Karpas-422 (cell line): ENCODE data around the gene CDH5. TPM values are rescaled to one million over a fixed set of nuclear protein-coding genes. Genes with fewer than 3 reads are reported as not detected.

Source experiments
- DNase-seq: peaks from one replicate; pipeline ENCODE4 v3.0.0-alpha.2; 2015
- H2AFZ ChIP-seq: fragments of 200-600 bp; sonication (generic); 2 replicates; pipeline ENCODE4 v1.6.1; 2014; ENCODE audit warnings: antibody characterized with exemption, low read length, mixed read lengths
- H3K27ac ChIP-seq: fragments of 200-600 bp; sonication (generic); 2 replicates; pipeline ENCODE4 v1.5.1; 2014; ENCODE audit warnings: mild to moderate bottlenecking, low read length, moderate library complexity
- H3K27me3 ChIP-seq: fragments of 200-600 bp; sonication (generic); 2 replicates; pipeline ENCODE4 v1.6.1; 2014; ENCODE audit warnings: low read length, mixed read lengths
- H3K36me3 ChIP-seq: fragments of 200-600 bp; sonication (generic); 2 replicates; pipeline ENCODE4 v1.6.1; 2014; ENCODE audit warnings: low read length, mixed read lengths; ENCODE audit not compliant: insufficient read depth
- H3K4me1 ChIP-seq: fragments of 200-600 bp; sonication (generic); 2 replicates; pipeline ENCODE4 v1.6.1; 2014; ENCODE audit warnings: mild to moderate bottlenecking, low read length, mixed read lengths
- H3K4me2 ChIP-seq: fragments of 200-600 bp; sonication (generic); 2 replicates; pipeline ENCODE4 v1.6.1; 2014; ENCODE audit warnings: low read length, low read depth, mild to moderate bottlenecking; ENCODE audit not compliant: poor library complexity, severe bottlenecking
- H3K4me3 ChIP-seq: fragments of 200-600 bp; sonication (generic); 2 replicates; pipeline ENCODE4 v1.5.1; 2014; ENCODE audit warnings: mild to moderate bottlenecking, antibody characterized with exemption, low read length, mixed read lengths
- H3K79me2 ChIP-seq: fragments of 200-600 bp; sonication (generic); 2 replicates; pipeline ENCODE4 v1.6.1; 2014; ENCODE audit warnings: mild to moderate bottlenecking, low read length, mixed read lengths
- H3K9ac ChIP-seq: fragments of 200-600 bp; sonication (generic); 2 replicates; pipeline ENCODE4 v1.6.0; 2014; ENCODE audit warnings: low read length
- H3K9me2 ChIP-seq: fragments of 200-600 bp; sonication (generic), shearing (Covaris generic); replicated peaks from 2 replicates; pipeline ENCODE4 v1.6.0; 2014; ENCODE audit warnings: mild to moderate bottlenecking, low read length, moderate library complexity; ENCODE audit not compliant: insufficient read depth
- H3K9me3 ChIP-seq: fragments of 300-700, 200-600 bp; sonication (generic); 2 replicates; pipeline ENCODE4 v1.6.1; 2014; ENCODE audit warnings: low read length, mixed read lengths
- H4K20me1 ChIP-seq: fragments of 200-600 bp; sonication (generic); 2 replicates; pipeline ENCODE4 v1.6.1; 2014; ENCODE audit warnings: mild to moderate bottlenecking, antibody characterized with exemption, low read length, low read depth; ENCODE audit not compliant: insufficient read depth
- total RNA-seq: library from RNA; depleted of rRNA; stranded (reverse); fragments of >200 nt; shearing (Covaris generic); gene quantifications from 2 replicates; pipeline ENCODE4 v1.2.3, GENCODE V29; 2014; ENCODE audit warnings: low replicate concordance

The CDH5 gene
- total RNA-seq, 1 experiment from 2014 or later, result not detected

GRCh38 chr16:66406534-66407221 is 40.2 kb downstream of the CDH5 start:
- Histone ChIP-seq H3K9me3 (no peaks in the 10 kb centered on the region), H3K9ac (peak overlapping the region; percentile 30; the same call in 1 of the 2 replicates), H3K27me3 (no peaks in the 10 kb centered on the region), H3K4me1 (peaks cover 3% of the 10 kb centered on the region; the same call in 1 of the 2 replicates), H3K79me2 (no peaks in the 10 kb centered on the region), H3K4me3 (peak overlapping the region; percentile 33; the same call in 1 of the 2 replicates), H2AFZ (no peak overlapping the region; the same call in 1 of the 2 replicates), H3K36me3 (no peaks in the 10 kb centered on the region), H3K27ac (no peak overlapping the region), H4K20me1 (no peaks in the 10 kb centered on the region), H3K4me2 (peak overlapping the region; percentile 38), H3K9me2 (no peaks in the 10 kb centered on the region)
- DNase-seq, result peak; percentile 88

DNA sequence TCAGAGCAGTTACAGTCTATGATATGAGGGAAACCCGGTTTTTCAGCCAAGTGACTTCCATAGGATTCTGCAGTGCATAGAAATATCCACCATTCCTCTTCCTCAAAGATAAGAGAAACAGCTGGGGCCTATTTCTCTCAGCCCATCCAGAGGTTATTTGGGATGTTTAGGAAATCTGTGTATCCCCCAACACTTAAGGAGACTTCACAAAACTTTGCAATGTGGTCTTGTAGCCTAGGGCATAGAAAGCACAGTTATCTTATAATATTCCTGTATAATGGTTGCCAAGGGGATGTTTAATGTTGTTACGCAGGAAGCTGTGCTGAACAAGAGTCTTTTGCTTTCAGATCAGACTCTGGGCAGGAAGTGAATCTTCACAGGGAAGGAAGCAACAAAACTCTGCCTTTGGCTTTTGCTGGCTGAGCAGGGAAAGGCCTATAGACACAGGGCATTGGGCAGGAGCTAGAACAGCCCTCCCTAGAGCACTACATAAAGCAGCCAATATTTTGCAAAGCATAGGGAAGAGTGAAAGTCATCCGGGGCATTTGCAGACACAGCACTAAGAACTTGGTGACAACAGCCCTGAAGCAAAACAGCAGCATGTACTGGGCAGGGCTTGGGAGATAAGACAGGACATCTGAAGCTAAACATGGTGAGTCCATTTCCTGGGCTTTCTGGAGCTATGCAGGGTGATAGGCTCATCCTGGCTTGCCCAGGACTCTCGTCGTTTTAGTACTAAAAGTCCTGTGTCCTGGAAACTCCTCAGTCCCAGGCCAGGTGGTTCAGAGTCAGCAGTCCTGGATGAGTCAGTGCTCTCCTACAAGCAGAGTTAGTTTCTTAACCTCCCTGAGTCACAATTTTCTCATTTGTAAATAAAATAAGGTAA is 41.9 kb downstream of the CDH5 start:
- H2AFZ ChIP-seq, result no peak overlapping the region
- no peaks in the 10 kb centered on the region for H3K36me3 ChIP-seq
- no peaks in the 10 kb centered on the region for H3K79me2 ChIP-seq
- no peaks in the 10 kb centered on the region for H4K20me1 ChIP-seq
- H3K9me3 ChIP-seq, result no peaks in the 10 kb centered on the region
- no peaks in the 10 kb centered on the region for H3K9me2 ChIP-seq
- peak; percentile 43 for DNase-seq
- H3K27me3 ChIP-seq, result 0 out of 2 replicates have a peak, but pooled peaks cover 2% of the 10 kb centered on the region
- no peak overlapping the region for H3K9ac ChIP-seq
- no peak overlapping the region for H3K27ac ChIP-seq
- no peak overlapping the region for H3K4me3 ChIP-seq
- peaks cover 3% of the 10 kb centered on the region; the same call in 1 of the 2 replicates for H3K4me1 ChIP-seq
- no peak overlapping the region for H3K4me2 ChIP-seq

GRCh38 chr16:66409156-66409555 is 42.7 kb downstream of the CDH5 start:
- 0 out of 2 replicates have a peak, but pooled peaks cover 4% of the 10 kb centered on the region for H3K27me3 ChIP-seq
- H3K4me1 ChIP-seq, result peaks cover 3% of the 10 kb centered on the region; the same call in 1 of the 2 replicates
- no peaks in the 10 kb centered on the region for H3K9me2 ChIP-seq
- no peak for DNase-seq
- no peak overlapping the region for H3K4me3 ChIP-seq
- no peak overlapping the region for H3K4me2 ChIP-seq
- H3K36me3 ChIP-seq, result no peaks in the 10 kb centered on the region
- no peak overlapping the region for H3K27ac ChIP-seq
- no peaks in the 10 kb centered on the region for H3K79me2 ChIP-seq
- no peak overlapping the region for H3K9ac ChIP-seq
- no peaks in the 10 kb centered on the region for H3K9me3 ChIP-seq
- no peak overlapping the region for H2AFZ ChIP-seq
- no peaks in the 10 kb centered on the region for H4K20me1 ChIP-seq

DNA sequence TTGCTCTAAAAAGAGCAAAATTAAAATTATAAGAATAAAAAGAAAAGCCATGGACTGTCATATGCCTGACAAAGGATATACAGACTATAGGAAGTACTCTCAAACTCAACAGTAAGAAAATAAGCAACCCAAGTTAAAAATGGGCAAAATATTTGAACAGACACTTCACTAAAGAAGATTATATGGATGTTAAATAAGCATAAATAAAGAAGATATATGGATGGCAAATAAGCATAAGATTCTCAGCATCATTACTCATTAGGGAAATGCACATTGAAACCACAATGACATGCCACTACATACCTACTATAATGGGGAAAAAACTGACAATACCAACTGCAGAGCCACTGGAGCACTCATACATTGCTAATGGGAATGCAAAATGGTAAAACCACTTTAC is 45.7 kb downstream of the CDH5 start:
- no peak for DNase-seq
- Histone ChIP-seq H3K9me3 (no peaks in the 10 kb centered on the region), H3K4me1 (no peaks in the 10 kb centered on the region), H3K36me3 (no peaks in the 10 kb centered on the region), H3K9ac (no peak overlapping the region), H4K20me1 (no peaks in the 10 kb centered on the region), H3K4me2 (no peak overlapping the region), H3K27me3 (0 out of 2 replicates have a peak, but pooled peaks cover 4% of the 10 kb centered on the region), H3K4me3 (no peak overlapping the region), H2AFZ (no peak overlapping the region), H3K79me2 (no peaks in the 10 kb centered on the region), H3K9me2 (no peaks in the 10 kb centered on the region), H3K27ac (no peak overlapping the region)

DNA sequence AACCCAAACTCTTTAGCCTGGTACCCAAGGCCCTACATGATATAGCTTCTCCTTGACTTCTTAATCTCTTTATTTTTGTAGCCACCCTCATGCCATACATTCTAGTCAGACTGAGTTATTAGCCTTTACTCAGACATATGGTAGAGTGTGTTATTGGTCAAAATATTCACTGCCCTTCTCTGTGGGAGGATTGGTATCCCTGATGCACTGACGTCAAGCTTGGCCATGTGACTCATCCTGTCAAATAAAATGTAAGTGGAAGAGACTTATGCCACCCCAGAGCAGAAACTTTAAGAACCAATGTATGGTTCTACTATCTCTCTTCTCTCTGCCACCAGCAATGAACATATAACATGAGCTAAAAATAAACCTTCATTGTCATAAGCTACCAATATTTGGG is 48.4 kb downstream of the CDH5 start:
- Histone ChIP-seq H3K27me3 (0 out of 2 replicates have a peak, but pooled peaks cover 4% of the 10 kb centered on the region), H3K79me2 (no peaks in the 10 kb centered on the region), H3K36me3 (no peaks in the 10 kb centered on the region), H3K4me1 (no peaks in the 10 kb centered on the region), H3K4me2 (no peak overlapping the region), H2AFZ (no peak overlapping the region), H3K27ac (no peak overlapping the region), H4K20me1 (no peaks in the 10 kb centered on the region), H3K4me3 (no peak overlapping the region), H3K9ac (no peak overlapping the region), H3K9me3 (no peaks in the 10 kb centered on the region), H3K9me2 (no peaks in the 10 kb centered on the region)
- DNase-seq, result no peak

DNA sequence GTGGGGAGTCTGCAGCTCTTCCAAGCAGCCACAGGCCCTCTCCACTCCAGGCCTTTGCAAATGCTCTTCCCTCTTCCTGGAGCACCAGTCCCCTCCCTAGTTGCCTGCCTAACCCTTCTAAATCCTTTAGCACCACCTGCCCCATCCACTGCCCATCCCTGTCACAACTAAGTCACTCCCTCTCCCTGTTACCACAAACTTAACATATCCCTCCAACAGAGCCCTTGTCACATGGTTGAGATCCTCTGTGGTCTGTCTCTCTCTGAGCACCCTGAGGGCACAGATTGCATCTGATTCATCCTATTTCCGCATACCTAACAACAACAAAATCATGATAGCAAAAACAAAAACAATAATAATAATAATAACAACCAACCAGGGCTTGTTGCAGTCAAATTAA is 49.6 kb downstream of the CDH5 start:
- H3K27ac ChIP-seq, result no peak overlapping the region
- no peak overlapping the region for H3K4me3 ChIP-seq
- H3K79me2 ChIP-seq, result no peaks in the 10 kb centered on the region
- DNase-seq, result no peak
- no peaks in the 10 kb centered on the region for H3K9me3 ChIP-seq
- H3K4me1 ChIP-seq, result no peaks in the 10 kb centered on the region
- no peak overlapping the region for H2AFZ ChIP-seq
- H3K36me3 ChIP-seq, result no peaks in the 10 kb centered on the region
- H3K4me2 ChIP-seq, result no peak overlapping the region
- H3K9me2 ChIP-seq, result no peaks in the 10 kb centered on the region
- no peak overlapping the region for H3K9ac ChIP-seq
- H3K27me3 ChIP-seq, result 0 out of 2 replicates have a peak, but pooled peaks cover 4% of the 10 kb centered on the region
- no peaks in the 10 kb centered on the region for H4K20me1 ChIP-seq

GRCh38 chr16:66416939-66417700 is 50.6 kb downstream of the CDH5 start:
- Histone ChIP-seq H4K20me1 (no peaks in the 10 kb centered on the region), H3K4me2 (no peak overlapping the region), H2AFZ (no peak overlapping the region), H3K27ac (no peak overlapping the region), H3K9me3 (no peaks in the 10 kb centered on the region), H3K9me2 (no peaks in the 10 kb centered on the region), H3K79me2 (no peaks in the 10 kb centered on the region), H3K9ac (no peak overlapping the region), H3K36me3 (no peaks in the 10 kb centered on the region), H3K27me3 (0 out of 2 replicates have a peak, but pooled peaks cover 4% of the 10 kb centered on the region), H3K4me1 (no peaks in the 10 kb centered on the region), H3K4me3 (no peak overlapping the region)
- no peak for DNase-seq
